HG03159 (cell line): ENCODE data around the gene WIPF3.
"Not testable (repeated sequence)": the region's sequence is repeated elsewhere in the genome, so short reads cannot be mapped to it uniquely, and the experiment has no call there.

Experiments
- ATAC-seq: cut with Tn5 transposase; IDR thresholded peaks from one replicate; pipeline ENCODE4 v1.9.1; 2021; ENCODE audit warnings: mild to moderate bottlenecking, moderate library complexity; ENCODE audit not compliant: unreplicated experiment

WIPF3 gene

DNA sequence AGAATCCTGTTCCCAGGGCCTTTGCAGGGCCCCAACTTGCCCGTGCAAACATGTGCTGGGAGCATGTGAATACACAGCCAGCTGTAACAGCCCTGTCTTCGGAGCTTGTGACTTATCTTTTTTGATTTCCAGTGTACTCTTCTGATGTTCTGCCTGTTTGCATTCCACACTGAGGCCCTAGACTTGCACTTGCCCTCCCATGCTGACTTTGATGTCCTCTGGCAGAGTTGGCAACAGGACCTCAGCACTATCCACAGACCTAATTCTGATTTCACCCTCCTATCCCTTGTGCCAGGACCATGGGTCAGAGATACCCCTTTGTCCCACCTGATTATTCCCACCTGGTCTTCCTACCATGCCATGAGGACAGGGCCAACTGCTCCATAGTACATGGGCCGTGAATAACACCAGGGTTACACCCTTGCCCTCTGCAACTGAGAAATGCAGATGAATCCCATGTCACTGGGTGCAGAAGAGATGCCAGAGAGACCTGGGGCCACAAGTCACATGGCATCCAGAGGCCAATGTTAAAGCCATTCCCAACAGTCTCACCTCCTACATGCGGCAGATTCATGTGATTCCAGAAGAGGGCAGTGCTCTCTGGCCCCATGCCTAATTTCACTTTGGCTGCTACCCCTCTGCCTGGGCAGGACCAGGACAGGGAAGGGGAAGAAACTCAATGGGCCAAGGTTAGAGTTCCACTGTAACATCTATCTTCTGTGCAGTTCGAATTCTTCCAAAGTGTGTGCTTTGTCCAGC is 140.3 kb downstream of the WIPF3 start:
- no peak for ATAC-seq

DNA sequence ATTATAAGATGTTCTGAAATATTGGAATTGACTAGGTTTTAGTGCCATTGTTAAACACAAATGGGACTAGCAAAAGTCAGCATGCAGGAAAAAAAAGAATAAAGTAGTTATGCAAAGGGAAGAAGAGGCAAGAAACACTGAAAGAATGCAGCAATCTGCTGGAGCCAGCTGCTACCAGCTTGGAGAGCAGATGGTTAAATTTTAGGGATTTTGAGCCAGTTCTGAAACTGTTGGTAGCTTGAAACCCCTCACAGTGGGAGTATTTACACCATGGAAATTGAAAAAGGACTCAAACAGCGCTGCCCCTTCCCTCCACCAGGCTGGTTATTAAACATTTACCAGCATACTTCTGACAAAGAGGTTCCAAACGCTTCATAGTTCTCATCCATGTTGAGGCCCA is 142.3 kb downstream of the WIPF3 start:
- no peak for ATAC-seq

DNA sequence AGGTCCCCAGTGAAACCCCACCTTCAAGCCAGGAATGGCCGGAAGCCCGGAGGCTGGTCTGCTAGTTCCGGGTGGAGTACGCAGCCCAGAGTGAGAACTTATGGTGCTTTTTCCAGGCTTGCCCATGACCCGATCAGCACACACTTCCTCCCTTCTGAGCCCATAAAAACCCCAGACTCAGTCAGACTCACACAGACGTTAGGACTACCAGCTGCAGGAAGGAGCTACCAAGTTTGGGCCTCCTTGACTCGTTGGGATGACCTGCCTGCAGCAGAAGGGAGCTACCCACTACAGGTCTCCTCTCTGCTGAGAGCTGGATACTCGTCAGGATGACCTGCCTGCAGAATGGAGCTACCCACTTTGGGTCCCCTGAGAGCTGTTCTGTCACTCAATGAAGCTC is 144.2 kb downstream of the WIPF3 start:
- no peak for ATAC-seq

DNA sequence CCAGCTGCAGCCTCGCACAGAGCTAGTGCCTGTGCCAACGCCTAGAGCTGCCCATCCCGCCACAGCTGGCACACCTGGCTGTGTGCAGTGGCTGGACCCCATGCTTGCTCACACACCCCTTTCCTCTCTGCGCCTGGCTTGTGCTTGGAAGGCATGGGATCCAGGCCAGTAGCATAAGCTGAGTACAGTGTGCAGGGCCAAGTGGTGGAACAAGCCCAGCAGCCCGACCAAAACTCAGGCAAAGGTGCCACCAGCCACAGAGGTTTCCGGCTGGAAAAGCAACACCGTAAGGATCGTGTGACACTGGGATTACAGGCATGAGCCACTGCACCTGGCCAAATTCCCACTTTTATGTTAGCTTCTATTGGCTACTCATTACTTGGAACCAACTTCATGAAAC is 144.9 kb downstream of the WIPF3 start:
- ATAC-seq, result no peak

DNA sequence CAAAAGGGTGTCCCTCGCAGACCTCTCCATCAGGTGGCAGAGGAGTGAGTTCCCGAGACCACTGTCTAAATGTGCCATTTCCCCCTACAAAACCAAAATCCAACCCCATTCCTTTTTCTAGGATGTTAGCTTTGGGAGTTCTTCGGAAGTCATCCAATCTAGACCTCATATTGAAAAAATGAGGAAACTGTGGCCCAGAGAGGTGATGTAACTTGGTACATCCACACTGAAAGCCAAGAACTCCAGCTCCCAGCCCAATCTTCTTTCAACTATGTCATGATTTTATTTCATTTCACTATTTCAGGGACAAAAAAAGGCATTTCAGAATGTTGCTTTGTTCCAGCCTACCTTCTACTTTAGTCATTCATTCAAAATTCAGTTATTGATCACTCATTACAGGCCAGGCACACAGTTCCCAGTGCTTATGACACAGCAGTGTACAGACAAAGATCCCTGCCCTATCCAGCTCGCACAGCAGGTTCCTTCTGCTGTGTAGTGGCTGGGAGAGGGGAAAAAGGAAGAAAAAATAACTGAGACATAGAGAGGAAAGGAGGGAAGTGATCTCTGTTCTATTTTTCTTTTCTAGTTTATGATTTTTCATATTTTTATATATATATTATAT is 147.5 kb downstream of the WIPF3 start:
- no peak for ATAC-seq

DNA sequence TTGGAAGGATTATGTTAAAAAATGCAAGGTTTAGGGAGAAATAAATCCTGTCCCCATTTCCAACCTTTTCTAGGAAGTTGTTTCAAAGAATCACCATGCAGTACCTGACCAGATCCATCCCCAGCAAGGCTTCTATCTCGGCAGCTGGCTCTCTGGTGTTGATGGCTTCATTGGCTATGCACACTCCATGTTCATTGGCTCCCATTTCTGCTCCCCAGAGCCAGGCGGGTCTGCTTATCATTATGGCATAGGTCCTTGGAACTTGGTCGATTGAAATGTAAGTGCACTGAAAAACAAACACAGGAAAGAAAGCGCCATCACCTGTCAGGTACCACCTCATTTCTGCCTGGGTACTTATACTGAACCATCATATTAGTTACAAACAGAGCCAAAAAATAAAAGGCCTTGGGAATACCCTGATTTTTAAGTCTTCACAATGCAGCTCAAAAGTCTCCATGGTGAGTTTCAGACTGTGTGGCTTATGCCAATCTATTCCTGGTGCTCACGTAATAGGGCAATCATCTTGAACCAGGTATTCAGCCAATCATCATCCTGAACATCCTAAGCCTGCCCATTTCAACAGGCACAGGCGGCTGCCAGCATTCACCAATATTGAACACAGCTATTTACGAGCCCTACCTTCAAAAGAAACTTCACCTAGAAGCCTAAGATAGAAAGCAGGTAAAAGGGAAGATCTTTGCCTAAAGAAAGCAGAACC is 148.9 kb downstream of the WIPF3 start:
- no peak for ATAC-seq

DNA sequence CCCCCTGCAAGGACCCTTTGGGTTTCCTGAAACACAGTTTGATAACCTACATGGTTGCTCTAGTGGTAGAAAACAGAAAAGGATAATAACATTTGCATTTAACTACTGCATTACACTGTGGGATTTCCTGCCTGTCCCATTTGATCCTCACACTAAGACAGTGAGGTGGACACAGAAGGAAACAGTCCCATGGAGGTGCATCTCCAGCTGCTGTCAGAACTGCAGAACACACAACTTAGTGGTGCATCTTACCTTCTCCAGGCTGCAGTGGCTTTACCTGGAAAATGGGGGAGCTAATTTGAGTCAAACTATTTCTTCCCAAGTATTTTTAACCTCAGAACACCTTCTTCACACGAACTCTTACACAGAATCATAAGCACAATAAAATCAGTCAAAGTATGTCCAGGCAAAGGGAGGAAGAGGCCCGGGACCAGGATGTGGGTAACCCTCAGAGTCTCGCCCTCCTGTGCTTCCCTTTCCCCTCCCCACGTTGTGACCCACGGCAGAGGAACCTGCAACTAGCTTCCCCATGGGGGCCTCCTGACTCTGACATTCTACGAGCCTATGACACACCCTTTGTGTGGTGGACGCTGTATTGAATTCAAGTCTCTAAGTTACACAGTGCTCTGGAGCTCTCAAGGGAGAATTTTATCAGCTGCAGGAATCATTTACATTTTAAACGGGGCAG is 149.6 kb downstream of the WIPF3 start:
- ATAC-seq, result no peak

DNA sequence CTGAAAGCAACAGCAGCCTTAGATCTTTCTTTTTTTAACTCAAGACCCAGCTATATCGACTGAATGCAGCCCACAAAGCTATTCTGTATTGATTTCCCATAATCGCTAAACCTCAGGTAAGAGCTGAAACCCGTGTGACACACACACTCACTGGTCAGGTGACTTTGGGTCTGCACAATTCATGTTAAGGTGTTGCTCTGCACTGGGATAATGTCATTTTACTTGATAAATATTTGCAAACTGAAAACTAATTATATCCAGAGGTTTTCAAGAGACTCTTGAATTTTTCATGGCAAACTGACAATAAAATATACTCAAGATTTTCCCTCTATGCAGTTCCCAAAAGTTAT is 150.2 kb downstream of the WIPF3 start:
- ATAC-seq, result no peak

DNA sequence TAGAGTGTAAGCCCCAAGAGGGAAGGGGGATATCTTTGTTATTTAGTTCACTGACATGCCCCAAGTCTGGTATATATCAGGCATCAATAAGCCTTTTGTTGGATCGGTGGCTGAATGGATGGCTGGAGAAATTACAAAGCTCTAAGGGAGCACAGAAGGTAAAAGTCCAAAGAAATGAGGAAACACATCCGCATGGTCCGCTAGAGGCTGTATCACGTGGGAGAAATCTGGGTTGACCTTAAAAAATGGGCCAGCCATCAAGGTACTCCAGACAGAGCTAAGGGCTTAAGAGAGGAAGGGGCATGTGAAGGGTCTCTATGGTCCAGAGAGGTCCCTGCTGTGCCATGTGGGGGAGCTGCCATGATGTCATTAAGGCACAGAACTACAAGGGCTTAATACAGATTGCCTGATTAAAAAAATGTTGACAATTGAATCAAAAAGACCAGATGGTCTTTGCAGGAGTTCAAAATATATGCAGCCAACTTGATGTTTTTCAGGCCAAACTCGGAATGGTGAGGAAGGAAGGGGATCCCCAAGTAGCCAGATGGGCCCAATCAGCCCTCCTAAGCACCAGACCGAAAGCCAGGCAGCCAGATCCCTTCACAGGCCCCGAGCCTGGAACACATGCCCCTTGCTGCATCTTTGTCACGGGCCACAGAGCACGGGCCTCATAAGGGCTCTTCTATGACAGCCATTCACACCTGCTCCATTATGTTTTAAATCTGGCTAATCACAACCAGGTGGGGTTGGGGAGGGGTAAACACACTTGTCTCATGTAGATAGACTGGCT is 151.4 kb downstream of the WIPF3 start:
- no peak for ATAC-seq

DNA sequence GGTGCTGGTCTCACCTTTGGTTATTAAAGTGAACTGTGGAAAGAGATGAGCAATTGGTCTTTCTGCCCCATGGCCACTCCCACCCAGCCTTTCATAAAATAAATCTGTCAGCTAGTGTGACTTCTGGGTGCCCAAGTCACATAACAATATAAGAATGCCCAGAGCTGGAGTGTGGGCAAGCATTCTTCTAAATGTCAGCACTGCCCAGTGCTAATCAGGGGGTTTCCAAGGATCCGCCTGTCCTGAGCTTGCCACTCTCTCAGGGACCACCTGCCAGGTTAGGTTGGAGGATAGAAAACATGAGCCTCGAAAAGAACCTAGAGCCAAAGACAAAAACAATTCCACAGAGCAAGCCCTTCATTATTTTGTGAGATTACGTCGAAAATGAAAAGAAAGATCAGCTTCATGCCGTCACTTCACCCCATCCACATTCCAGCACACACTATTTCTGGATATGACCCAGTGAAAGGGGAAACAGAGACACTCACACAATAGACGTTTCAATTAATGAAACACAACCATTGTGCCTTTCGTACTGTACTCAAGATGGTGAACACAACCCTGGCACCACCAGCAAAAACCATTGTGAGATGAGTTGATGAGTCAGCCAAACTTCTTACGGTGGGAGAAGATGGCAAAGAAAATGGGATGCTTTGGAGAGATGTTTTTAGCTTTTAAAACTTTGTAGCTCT is 152.5 kb downstream of the WIPF3 start:
- no peak for ATAC-seq

DNA sequence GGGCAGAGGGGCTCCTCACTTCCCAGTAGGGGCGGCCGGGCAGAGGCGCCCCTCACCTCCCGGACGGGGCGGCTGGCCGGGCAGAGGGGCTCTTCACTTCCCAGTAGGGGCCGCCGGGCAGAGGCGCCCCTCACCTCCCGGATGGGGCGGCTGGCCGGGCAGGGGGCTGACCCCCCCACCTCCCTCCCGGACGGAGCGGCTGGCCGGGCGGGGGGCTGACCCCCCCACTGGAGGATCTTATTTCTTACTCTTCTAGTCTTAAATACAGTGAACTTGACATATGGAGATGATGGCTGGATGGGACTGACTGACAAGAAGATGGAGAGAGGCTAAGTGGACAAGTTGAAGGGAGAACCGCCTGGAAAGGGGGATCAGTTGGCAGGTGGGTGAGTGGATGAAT is 155.3 kb downstream of the WIPF3 start:
- not testable (repeated sequence) for ATAC-seq

DNA sequence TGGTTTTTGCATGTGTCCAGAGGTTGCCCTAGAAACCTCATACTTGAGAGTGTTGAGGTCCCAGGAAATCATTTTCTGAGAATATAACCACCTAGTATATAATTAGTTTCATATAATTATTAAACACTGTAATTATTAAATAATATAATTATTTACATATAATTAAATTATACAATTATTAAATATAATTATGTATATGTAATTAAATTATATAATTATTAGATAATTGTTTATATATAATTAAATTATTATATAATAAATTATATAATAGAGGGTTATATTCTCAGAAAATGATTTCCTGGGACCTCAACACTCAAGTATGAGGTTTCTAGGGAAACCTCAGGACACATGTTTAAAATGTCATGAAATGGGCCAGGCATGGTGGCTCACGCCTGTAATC is 155.7 kb downstream of the WIPF3 start:
- no peak for ATAC-seq

DNA sequence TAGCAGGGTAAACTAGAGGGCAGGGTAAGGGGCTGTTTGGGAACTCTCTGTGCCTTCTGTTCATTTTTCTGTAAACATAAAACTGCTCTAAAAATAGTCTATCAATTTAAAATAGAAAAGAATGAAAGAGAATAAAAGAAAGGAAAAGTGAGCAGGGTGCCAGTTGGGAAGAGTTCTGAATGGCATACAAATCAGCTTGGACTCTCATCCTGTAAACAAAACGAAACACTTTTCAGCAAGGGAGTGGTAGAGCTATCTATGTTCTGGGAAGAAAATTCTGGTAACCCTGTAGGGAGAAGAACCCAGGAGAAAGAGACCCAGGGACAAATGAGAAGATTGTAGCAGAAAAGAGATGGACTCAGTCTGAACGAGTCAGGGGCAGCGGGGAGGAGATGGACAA is 158.7 kb downstream of the WIPF3 start:
- no peak for ATAC-seq
